ENCODE data around the gene DUSP8. TPM values are rescaled to one million over a fixed set of nuclear protein-coding genes. Genes with fewer than 3 reads are reported as not detected.

Gene DUSP8
- 0.60 and 0.62 TPM in 2 replicates for polyA plus RNA-seq

GRCh38 chr11:1572197-1573076 is at the start of gene DUSP8:
Gene DUSP8 (minus strand): TSS chr11:1572271. CDS start chr11:1565826, 6,445 bp downstream.

GRCh38 chr11:1608363-1608762 is 36.3 kb upstream of the DUSP8 start, which contains the start of gene KRTAP5-3:
Gene KRTAP5-3 (minus strand): TSS chr11:1608463. CDS start chr11:1608385, 78 bp downstream.

GRCh38 chr11:1597994-1598380 is 25.9 kb upstream of the DUSP8 start, which contains the start of gene KRTAP5-2:
Gene KRTAP5-2 (minus strand): TSS chr11:1598294. CDS start chr11:1598250, 44 bp downstream.

GRCh38 chr11:1584661-1585370 is 12.7 kb upstream of the DUSP8 start, which contains the start of gene KRTAP5-1:
Gene KRTAP5-1 (minus strand): TSS chr11:1585283. CDS start chr11:1585249, 34 bp downstream.

Other genes with a start within 250 kb of the DUSP8 start
- gene BRSK2, start 182.3 kb downstream of the DUSP8 start, polyA plus RNA-seq, result 1.7 and 2.3 TPM in 2 replicates
- gene MOB2, start 85.5 kb downstream of the DUSP8 start, polyA plus RNA-seq, result 0.48 and 1.5 TPM in 2 replicates
- gene KRTAP5-1, start 13.0 kb upstream of the DUSP8 start, polyA plus RNA-seq, result not detected in 2 replicates
- not detected in 2 replicates for gene KRTAP5-2, start 26.0 kb upstream of the DUSP8 start, polyA plus RNA-seq
- not detected in 2 replicates for gene KRTAP5-3, start 36.2 kb upstream of the DUSP8 start, polyA plus RNA-seq
- not detected in 2 replicates for gene KRTAP5-4, start 49.9 kb upstream of the DUSP8 start, polyA plus RNA-seq
- not detected in 2 replicates for gene KRTAP5-5, start 57.5 kb upstream of the DUSP8 start, polyA plus RNA-seq
- gene KRTAP5-6, start 124.9 kb upstream of the DUSP8 start, polyA plus RNA-seq, result not detected in 2 replicates
- 0.83 TPM in 1 of 2 replicates, not detected in the other for gene IFITM10, start 178.3 kb upstream of the DUSP8 start, polyA plus RNA-seq
- gene CTSD, start 191.7 kb upstream of the DUSP8 start, polyA plus RNA-seq, result 12.6 and 26.0 TPM in 2 replicates

All from Purkinje cell (primary cell).